ENCODE measurements around the gene POP7. TPM values are rescaled to one million over a fixed set of nuclear protein-coding genes. Genes with fewer than 3 reads are reported as not detected.

Gene POP7
- total RNA-seq, 1 experiment from 2014 or later, result 52.3 TPM

DNA sequence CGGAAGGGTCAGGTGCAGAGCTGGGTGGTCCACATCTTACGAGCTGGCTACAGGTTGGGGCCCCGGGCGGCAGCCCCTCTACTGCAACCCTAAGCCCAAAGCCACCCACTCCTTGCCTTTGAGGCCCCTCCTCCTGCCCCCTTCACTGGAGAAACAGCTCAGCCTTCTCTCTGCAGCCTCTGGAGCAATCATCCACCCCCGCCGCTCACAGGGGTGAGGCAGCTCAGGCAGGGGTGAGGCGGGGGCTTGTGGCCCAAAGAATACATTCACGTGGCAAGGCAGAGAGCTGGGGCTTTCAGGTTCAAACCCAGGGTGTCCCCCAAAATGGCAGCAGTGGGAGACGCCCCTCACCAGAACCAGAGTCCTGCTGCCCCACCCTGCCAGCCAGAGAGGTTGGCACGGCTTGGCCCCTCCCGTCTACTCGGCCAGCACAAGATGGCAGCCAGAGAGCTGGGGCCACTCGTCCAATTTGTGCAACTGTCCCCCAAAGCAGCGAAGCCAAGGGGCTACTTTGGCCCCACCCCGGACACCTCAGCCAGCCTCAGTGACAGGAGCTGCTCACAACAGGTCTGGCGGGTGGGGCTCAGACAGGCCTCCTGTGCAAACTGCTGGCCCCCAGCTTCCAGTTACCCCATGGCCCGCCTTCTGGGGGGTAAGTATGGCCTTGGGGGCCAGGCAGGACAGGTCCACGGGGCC lies 25.2 kb upstream of the POP7 start:
- H3K27ac ChIP-seq (ENCODE audit: low read length), result peak overlapping the region; percentile 75
- TSS peak; percentile 70 for BruUV-seq (replicated peaks)
- POLR2A ChIA-PET, result interaction anchor here (0.5 to 0.7 kb wide), 2 partner anchors 27 to 211 kb away, joined by 3 to 6 read pairs; no protein-coding TSS in a partner anchor

DNA sequence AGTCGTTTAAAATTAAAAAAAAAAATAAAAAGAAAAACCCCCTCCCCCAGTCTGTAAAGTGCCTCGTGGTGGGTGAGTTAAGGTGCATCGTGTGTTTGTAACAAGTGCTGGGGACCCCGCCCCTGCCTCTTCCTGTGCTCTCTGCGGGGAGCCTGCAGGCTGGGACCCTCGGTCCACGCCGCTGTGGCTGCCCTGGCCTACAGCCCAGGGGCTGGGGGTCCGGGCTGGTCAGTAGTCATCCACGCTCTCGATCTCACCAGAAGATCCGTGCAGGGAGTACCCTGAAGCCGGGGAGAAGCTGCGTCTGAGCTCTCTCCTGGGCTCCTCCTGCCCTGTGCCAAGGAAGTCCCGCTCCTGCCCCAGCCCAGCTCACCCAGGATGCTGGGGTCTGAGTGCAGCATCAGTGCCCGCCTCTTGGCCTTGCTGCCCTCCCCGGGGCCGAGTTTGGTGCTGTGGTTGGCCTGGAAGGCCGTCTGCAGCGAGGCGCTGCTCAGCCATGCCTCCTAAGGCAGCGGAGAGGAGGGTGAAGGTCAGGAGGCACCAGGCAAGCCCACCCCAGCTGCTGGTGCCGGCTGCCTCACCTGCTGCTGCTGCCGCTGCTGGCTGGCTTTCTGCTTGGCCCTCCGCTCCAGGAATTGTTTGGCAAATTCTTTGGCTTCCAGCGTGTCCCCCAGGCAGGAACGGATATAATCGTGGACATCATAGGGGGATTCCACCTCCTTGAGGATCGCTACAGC lies 24.3 kb upstream of the POP7 start:
- ChIA-PET POLR2A (no interaction called here), CTCF (interaction anchor here (1.2 to 1.4 kb wide), 2 partner anchors 10 to 49 kb away, joined by 3 to 5 read pairs; no protein-coding TSS in a partner anchor)
- Histone ChIP-seq H3K4me1 (ENCODE audit: control insufficient read depth, insufficient read depth, low read length) (peaks cover 54% of the 10 kb centered on the region), H3K9me3 (ENCODE audit: control insufficient read depth, insufficient read depth, low read depth, low read length) (no peaks in the 10 kb centered on the region), H3K36me3 (ENCODE audit: control insufficient read depth, insufficient read depth, low read length) (no peaks in the 10 kb centered on the region; the same call in 1 of the 2 replicates), H3K4me3 (ENCODE audit: low read depth in 2 of 2, low read length in 2 of 2) (no peak overlapping the region), H3K27ac (ENCODE audit: low read length) (no peak overlapping the region; the same call in 1 of the 2 replicates), H3K27me3 (ENCODE audit: control insufficient read depth, insufficient read depth, low read length) (no peaks in the 10 kb centered on the region)
- no TSS peak for BruUV-seq (replicated peaks)
- no peak for TF ChIP-seq POLR2AphosphoS5 (IDR thresholded peaks at IDR 0.05; ENCODE audit: low read depth, low read length)
- no peak for ATAC-seq
- in situ Hi-C loops (cut with HindIII; ENCODE audit: low pct_unique_long_range_greater_than_20kb, low sequenced_read_pairs), result no loop called here
- no peak for DNase-seq (ENCODE audit: low read depth, low spot score)
- intact Hi-C loops (cut with micrococcal nuclease; ENCODE audit: unreplicated experiment), result loop anchor here (10.0 kb wide), 1 partner anchor 47 kb away; no protein-coding TSS in a partner anchor

More for the DNA sequence above, 25.2 kb upstream of the POP7 start:
- Histone ChIP-seq H3K9me3 (ENCODE audit: control insufficient read depth, insufficient read depth, low read depth, low read length) (no peaks in the 10 kb centered on the region), H3K4me3 (ENCODE audit: low read depth in 2 of 2, low read length in 2 of 2) (no peak overlapping the region), H3K4me1 (ENCODE audit: control insufficient read depth, insufficient read depth, low read length) (peaks cover 57% of the 10 kb centered on the region), H3K36me3 (ENCODE audit: control insufficient read depth, insufficient read depth, low read length) (no peaks in the 10 kb centered on the region; the same call in 1 of the 2 replicates), H3K27me3 (ENCODE audit: control insufficient read depth, insufficient read depth, low read length) (no peaks in the 10 kb centered on the region)
- ATAC-seq, result peak; percentile 35; the same call in 1 of the 2 replicates
- CTCF ChIA-PET, result interaction anchor here (0.7 to 1.4 kb wide), 3 partner anchors 11 to 68 kb away, joined by 3 to 8 read pairs (median 5); no protein-coding TSS in a partner anchor
- DNase-seq (ENCODE audit: low read depth, low spot score), result no peak
- in situ Hi-C loops (cut with HindIII; ENCODE audit: low pct_unique_long_range_greater_than_20kb, low sequenced_read_pairs) (no loop called here), intact Hi-C loops (cut with micrococcal nuclease; ENCODE audit: unreplicated experiment) (loop anchor here (10.0 kb wide), 1 partner anchor 46 kb away; no protein-coding TSS in a partner anchor)
- TF ChIP-seq SIN3A (IDR thresholded peaks at IDR 0.05; ENCODE audit: borderline replicate concordance, insufficient read depth, low read depth, low read length), result no peak
- TF ChIP-seq, protein P1, sequence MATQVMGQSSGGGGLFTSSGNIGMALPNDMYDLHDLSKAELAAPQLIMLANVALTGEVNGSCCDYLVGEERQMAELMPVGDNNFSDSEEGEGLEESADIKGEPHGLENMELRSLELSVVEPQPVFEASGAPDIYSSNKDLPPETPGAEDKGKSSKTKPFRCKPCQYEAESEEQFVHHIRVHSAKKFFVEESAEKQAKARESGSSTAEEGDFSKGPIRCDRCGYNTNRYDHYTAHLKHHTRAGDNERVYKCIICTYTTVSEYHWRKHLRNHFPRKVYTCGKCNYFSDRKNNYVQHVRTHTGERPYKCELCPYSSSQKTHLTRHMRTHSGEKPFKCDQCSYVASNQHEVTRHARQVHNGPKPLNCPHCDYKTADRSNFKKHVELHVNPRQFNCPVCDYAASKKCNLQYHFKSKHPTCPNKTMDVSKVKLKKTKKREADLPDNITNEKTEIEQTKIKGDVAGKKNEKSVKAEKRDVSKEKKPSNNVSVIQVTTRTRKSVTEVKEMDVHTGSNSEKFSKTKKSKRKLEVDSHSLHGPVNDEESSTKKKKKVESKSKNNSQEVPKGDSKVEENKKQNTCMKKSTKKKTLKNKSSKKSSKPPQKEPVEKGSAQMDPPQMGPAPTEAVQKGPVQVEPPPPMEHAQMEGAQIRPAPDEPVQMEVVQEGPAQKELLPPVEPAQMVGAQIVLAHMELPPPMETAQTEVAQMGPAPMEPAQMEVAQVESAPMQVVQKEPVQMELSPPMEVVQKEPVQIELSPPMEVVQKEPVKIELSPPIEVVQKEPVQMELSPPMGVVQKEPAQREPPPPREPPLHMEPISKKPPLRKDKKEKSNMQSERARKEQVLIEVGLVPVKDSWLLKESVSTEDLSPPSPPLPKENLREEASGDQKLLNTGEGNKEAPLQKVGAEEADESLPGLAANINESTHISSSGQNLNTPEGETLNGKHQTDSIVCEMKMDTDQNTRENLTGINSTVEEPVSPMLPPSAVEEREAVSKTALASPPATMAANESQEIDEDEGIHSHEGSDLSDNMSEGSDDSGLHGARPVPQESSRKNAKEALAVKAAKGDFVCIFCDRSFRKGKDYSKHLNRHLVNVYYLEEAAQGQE (IDR thresholded peaks at IDR 0.05; ENCODE audit: insufficient read depth in 1 of 2, low read depth in 2 of 2, low read length in 1 of 2), result no peak
- peak; percentile 71 for TF ChIP-seq POLR2AphosphoS5 (IDR thresholded peaks at IDR 0.05; ENCODE audit: low read depth, low read length)

DNA sequence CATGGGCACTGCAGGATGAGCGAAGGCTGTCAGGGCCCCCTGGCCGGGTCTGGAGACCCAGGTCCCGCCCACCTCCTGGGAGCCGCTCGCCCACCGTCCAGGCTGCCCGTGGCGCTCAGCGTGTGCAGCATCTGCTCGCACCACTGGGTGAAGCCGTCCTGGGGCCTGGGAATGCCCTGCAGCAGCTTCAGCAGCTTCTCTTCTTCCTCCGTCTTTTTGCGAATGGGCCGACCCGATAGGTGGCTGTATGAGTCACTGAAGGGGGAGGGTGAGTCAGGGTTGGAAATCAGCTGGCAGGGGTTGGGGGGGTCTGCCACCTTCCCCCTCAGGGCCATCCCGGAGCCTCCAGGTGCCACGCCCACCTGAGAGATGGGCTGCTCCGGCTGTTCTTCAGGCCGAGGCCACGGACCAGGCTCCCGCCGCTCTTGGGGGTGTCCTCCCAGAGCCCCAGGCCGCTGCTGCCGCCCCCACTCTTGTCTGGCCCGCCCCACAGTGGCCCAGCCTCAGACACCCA lies 23.6 kb upstream of the POP7 start:
- in situ Hi-C loops (cut with HindIII; ENCODE audit: low pct_unique_long_range_greater_than_20kb, low sequenced_read_pairs), result no loop called here
- ATAC-seq, result peak; percentile 13; the same call in 1 of the 2 replicates
- no TSS peak for BruUV-seq (replicated peaks)
- Histone ChIP-seq H3K27ac (ENCODE audit: low read length) (no peak overlapping the region), H3K9me3 (ENCODE audit: control insufficient read depth, insufficient read depth, low read depth, low read length) (no peaks in the 10 kb centered on the region), H3K36me3 (ENCODE audit: control insufficient read depth, insufficient read depth, low read length) (no peaks in the 10 kb centered on the region; the same call in 1 of the 2 replicates), H3K4me1 (ENCODE audit: control insufficient read depth, insufficient read depth, low read length) (peaks cover 51% of the 10 kb centered on the region), H3K27me3 (ENCODE audit: control insufficient read depth, insufficient read depth, low read length) (no peaks in the 10 kb centered on the region), H3K4me3 (ENCODE audit: low read depth in 2 of 2, low read length in 2 of 2) (no peak overlapping the region)
- intact Hi-C loops (cut with micrococcal nuclease; ENCODE audit: unreplicated experiment), result loop anchor here (10.0 kb wide), 1 partner anchor 47 kb away; no protein-coding TSS in a partner anchor
- TF ChIP-seq, protein P1 (IDR thresholded peaks at IDR 0.05; ENCODE audit: insufficient read depth in 1 of 2, low read depth in 2 of 2, low read length in 1 of 2), result no peak
- TF ChIP-seq SIN3A (IDR thresholded peaks at IDR 0.05; ENCODE audit: borderline replicate concordance, insufficient read depth, low read depth, low read length), result no peak
- TF ChIP-seq POLR2AphosphoS5 (IDR thresholded peaks at IDR 0.05; ENCODE audit: low read depth, low read length), result no peak
- TF ChIP-seq, protein P2, sequence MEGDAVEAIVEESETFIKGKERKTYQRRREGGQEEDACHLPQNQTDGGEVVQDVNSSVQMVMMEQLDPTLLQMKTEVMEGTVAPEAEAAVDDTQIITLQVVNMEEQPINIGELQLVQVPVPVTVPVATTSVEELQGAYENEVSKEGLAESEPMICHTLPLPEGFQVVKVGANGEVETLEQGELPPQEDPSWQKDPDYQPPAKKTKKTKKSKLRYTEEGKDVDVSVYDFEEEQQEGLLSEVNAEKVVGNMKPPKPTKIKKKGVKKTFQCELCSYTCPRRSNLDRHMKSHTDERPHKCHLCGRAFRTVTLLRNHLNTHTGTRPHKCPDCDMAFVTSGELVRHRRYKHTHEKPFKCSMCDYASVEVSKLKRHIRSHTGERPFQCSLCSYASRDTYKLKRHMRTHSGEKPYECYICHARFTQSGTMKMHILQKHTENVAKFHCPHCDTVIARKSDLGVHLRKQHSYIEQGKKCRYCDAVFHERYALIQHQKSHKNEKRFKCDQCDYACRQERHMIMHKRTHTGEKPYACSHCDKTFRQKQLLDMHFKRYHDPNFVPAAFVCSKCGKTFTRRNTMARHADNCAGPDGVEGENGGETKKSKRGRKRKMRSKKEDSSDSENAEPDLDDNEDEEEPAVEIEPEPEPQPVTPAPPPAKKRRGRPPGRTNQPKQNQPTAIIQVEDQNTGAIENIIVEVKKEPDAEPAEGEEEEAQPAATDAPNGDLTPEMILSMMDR (IDR thresholded peaks at IDR 0.05), result no peak
- no peak for TF ChIP-seq TCF7L2 (IDR thresholded peaks at IDR 0.05; ENCODE audit: low read depth, low read length)
- ChIA-PET CTCF (interaction anchor here (0.6 to 1.2 kb wide), 2 partner anchors 10 to 213 kb away, joined by 5 to 6 read pairs; no protein-coding TSS in a partner anchor), POLR2A (no interaction called here)
- no peak for DNase-seq (ENCODE audit: low read depth, low spot score)
